Activated CD8-positive, alpha-beta T cell treated with anti-CD3 and anti-CD28 coated beads for 36 hours (primary cell): Measurements from ENCODE around the gene RIPOR1. TPM values are rescaled to one million over a fixed set of nuclear protein-coding genes. Genes with fewer than 3 reads are reported as not detected.

ENCODE experiments used
- ATAC-seq: fragments of 200-7000 bp; cut with Tn5 transposase; one replicate; pipeline ENCODE4 v1.10.0; 2021; ENCODE audit warnings: mild to moderate bottlenecking, moderate library complexity
- CTCF ChIA-PET: fragments of 350-600 bp; sonication (Branson Sonifier 250); formaldehyde crosslinking; loops from one replicate; lab custom pipeline; 2021; ENCODE audit warnings: antibody characterized with exemption; lab: Charles Lee
- POLR2A ChIA-PET: fragments of 350-600 bp; sonication (Branson Sonifier 250); formaldehyde crosslinking; loops from one replicate; lab custom pipeline; 2021; ENCODE audit warnings: antibody characterized with exemption; lab: Charles Lee
- DNase-seq: peaks from one replicate; pipeline ENCODE4 v3.0.0-alpha.2; 2020
- H3K27ac Mint-ChIP-seq: one replicate; pipeline ENCODE4 v1.8.0; 2021; ENCODE audit warnings: mild to moderate bottlenecking, mixed read lengths
- H3K27me3 Mint-ChIP-seq: one replicate; pipeline ENCODE4 v1.8.0; 2021; ENCODE audit warnings: mixed read lengths
- H3K36me3 Mint-ChIP-seq: one replicate; pipeline ENCODE4 v1.8.0; 2021; ENCODE audit warnings: low read depth, mixed read lengths
- H3K4me1 Mint-ChIP-seq: one replicate; pipeline ENCODE4 v1.8.0; 2021; ENCODE audit warnings: low read depth, mixed read lengths
- H3K4me3 Mint-ChIP-seq: one replicate; pipeline ENCODE4 v1.8.0; 2021; ENCODE audit warnings: mild to moderate bottlenecking, moderate library complexity, mixed read lengths
- H3K9me3 Mint-ChIP-seq: one replicate; pipeline ENCODE4 v1.8.0; 2021; ENCODE audit warnings: mixed read lengths
- CTCF ChIP-seq: fragments of 200-600 bp; IDR thresholded peaks from one replicate; pipeline ENCODE4 v1.8.0; 2022; ENCODE audit warnings: antibody characterized with exemption, mild to moderate bottlenecking
- intact Hi-C: fragments of 100-400 bp; cut with micrococcal nuclease; formaldehyde crosslinking; loops from one replicate; pipeline ENCODE4 v1.10.0; 2022
- total RNA-seq, 2 experiments: library from RNA; stranded (reverse); gene quantifications; one replicate each; pipeline ENCODE4 v1.2.3, GENCODE V29; 2021

Gene RIPOR1, protein sequence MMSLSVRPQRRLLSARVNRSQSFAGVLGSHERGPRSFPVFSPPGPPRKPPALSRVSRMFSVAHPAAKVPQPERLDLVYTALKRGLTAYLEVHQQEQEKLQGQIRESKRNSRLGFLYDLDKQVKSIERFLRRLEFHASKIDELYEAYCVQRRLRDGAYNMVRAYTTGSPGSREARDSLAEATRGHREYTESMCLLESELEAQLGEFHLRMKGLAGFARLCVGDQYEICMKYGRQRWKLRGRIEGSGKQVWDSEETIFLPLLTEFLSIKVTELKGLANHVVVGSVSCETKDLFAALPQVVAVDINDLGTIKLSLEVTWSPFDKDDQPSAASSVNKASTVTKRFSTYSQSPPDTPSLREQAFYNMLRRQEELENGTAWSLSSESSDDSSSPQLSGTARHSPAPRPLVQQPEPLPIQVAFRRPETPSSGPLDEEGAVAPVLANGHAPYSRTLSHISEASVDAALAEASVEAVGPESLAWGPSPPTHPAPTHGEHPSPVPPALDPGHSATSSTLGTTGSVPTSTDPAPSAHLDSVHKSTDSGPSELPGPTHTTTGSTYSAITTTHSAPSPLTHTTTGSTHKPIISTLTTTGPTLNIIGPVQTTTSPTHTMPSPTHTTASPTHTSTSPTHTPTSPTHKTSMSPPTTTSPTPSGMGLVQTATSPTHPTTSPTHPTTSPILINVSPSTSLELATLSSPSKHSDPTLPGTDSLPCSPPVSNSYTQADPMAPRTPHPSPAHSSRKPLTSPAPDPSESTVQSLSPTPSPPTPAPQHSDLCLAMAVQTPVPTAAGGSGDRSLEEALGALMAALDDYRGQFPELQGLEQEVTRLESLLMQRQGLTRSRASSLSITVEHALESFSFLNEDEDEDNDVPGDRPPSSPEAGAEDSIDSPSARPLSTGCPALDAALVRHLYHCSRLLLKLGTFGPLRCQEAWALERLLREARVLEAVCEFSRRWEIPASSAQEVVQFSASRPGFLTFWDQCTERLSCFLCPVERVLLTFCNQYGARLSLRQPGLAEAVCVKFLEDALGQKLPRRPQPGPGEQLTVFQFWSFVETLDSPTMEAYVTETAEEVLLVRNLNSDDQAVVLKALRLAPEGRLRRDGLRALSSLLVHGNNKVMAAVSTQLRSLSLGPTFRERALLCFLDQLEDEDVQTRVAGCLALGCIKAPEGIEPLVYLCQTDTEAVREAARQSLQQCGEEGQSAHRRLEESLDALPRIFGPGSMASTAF
- 10 to 100 TPM; 15.7 to 20.0 TPM for total RNA-seq

DNA sequence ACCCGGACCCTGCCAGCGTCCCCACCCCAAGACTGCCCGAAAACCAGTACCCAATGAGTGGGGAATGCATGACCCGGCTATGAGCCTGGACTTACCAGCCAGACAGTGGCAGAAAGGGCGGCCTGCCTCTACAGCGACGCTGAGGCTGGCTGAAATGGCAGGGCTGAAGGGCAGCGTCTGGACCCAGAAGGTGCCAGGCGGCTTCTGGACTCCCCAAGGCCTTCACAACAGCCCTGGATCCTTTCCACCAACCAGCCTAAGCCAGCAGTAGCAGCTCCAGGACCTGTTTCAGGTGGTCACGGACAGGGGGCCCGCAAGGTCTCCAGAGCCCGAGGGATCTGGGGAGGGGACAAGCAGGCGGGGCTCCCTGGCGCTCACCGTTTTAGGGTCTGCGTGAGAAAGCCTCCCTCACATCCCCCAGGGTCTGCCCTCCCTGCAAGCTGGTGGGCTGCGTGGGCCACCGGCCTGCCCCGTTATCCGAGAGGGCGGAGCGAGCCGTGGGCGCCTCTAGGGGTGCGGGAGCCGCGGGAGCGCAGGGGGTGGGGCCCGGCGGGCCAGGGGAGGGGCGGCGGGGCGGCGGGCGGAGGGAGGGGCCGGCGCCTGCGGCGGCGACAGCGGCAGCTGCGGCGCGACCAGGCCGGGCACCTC is at the start of gene RIPOR1:
Gene RIPOR1, plus strand, starts transcription at position 608 of the 648 bp plus-strand sequence. CDS start 9,618 bp downstream, outside the sequence.
- Mint-ChIP-seq H3K9me3 (no peaks in the 10 kb centered on the region), H3K27ac (peak within 1 kb of the TSS; percentile 5), H3K27me3 (peaks cover 25% of the 10 kb centered on the region), H3K4me3 (peak within 1 kb of the TSS; percentile 68), H3K4me1 (peaks cover 15% of the 10 kb centered on the region), H3K36me3 (no peaks in the 10 kb centered on the region)
- TF ChIP-seq CTCF: no peak
- ATAC-seq (peak; percentile 64), DNase-seq (peak; percentile 43)
- ChIA-PET POLR2A (interaction anchor here (0.6 to 1.2 kb wide), 4 partner anchors 9 to 19 kb away, joined by 3 to 4 read pairs (median 4); no protein-coding TSS in a partner anchor), CTCF (interaction anchor here (1.1 to 11.4 kb wide), 7 partner anchors 6 to 136 kb away, joined by 3 to 135 read pairs (median 8); partner anchors contain the start of gene CARMIL2)
- intact Hi-C loops: no loop called here

- CTCF ChIA-PET: interaction anchor here (0.7 to 4.9 kb wide), 43 partner anchors 10 to 403 kb away, joined by 3 to 60 read pairs (median 4); partner anchors contain the start of genes ACD, C16orf86, CARMIL2 and CTCF
- Mint-ChIP-seq H3K27me3 (no peaks in the 10 kb centered on the region), H3K4me1 (peaks cover 30% of the 10 kb centered on the region), H3K9me3 (no peaks in the 10 kb centered on the region), H3K27ac (peak within 1 kb of the TSS; percentile 99), H3K36me3 (peaks cover 10% of the 10 kb centered on the region), H3K4me3 (peak within 1 kb of the TSS; percentile 93)
- peak; percentile 75 for TF ChIP-seq CTCF
- intact Hi-C loops: no loop called here
- POLR2A ChIA-PET: interaction anchor here (0.6 to 3.3 kb wide), 13 partner anchors 10 to 365 kb away, joined by 3 to 9 read pairs (median 3); partner anchors contain the start of genes ACD and RANBP10
- DNase-seq (peak; percentile 99), ATAC-seq (peak; percentile 92)
Observed at GRCh38 chr16:67480833-67481560, 47.6 kb upstream of the RIPOR1 start, which contains the start of gene ATP6V0D1. Gene ATP6V0D1, minus strand, starts transcription at chr16:67481157. Its CDS starts 71 bp downstream, at chr16:67481086.

GRCh38 chr16:67481561-67482232 is 46.9 kb upstream of the RIPOR1 start:
- intact Hi-C loops: no loop called here
- DNase-seq: peak; percentile 73
- Mint-ChIP-seq H3K4me1 (peaks cover 25% of the 10 kb centered on the region), H3K36me3 (peaks cover 10% of the 10 kb centered on the region), H3K9me3 (no peaks in the 10 kb centered on the region), H3K27me3 (no peaks in the 10 kb centered on the region), H3K27ac (peak overlapping the region; percentile 99), H3K4me3 (peak overlapping the region; percentile 93)
- peak; percentile 22 for ATAC-seq
- ChIA-PET CTCF (interaction anchor here (0.7 to 4.9 kb wide), 41 partner anchors 9 to 403 kb away, joined by 3 to 60 read pairs (median 4); partner anchors contain the start of genes C16orf86, CARMIL2, CTCF and ENKD1), POLR2A (interaction anchor here (0.5 to 3.3 kb wide), 9 partner anchors 16 to 364 kb away, joined by 3 to 9 read pairs (median 4); partner anchors contain the start of gene ACD)
- no peak for TF ChIP-seq CTCF
